Mesendoderm (in vitro differentiated cells): Measurements from ENCODE around the gene CENPU.

Experiments
- DNase-seq: peaks from one replicate; pipeline ENCODE4 v3.0.0; 2013
- H2AK5ac ChIP-seq: 2 replicates; pipeline ENCODE4 v1.6.1; 2013; ENCODE audit warnings: low read length, inconsistent platforms
- H2BK120ac ChIP-seq: 2 replicates; pipeline ENCODE4 v1.6.1; 2013; ENCODE audit warnings: low read depth, mild to moderate bottlenecking, low read length, moderate library complexity, mixed read lengths
- H2BK15ac ChIP-seq: replicated peaks from 2 replicates; pipeline ENCODE4 v1.6.1; 2013; ENCODE audit warnings: low read depth, mild to moderate bottlenecking, moderate library complexity
- H2BK5ac ChIP-seq: 2 replicates; pipeline ENCODE4 v1.6.1; 2013; ENCODE audit warnings: low read length, inconsistent platforms
- H3K18ac ChIP-seq: 2 replicates; pipeline ENCODE4 v1.6.1; 2013; ENCODE audit warnings: mild to moderate bottlenecking, low read length, mixed read lengths
- H3K23ac ChIP-seq: one replicate; pipeline ENCODE4 v1.6.1; 2013; ENCODE audit warnings: low read length
- H3K27ac ChIP-seq: 2 replicates; pipeline ENCODE4 v1.5.1; 2013; ENCODE audit warnings: low read depth, mild to moderate bottlenecking, inconsistent platforms, low read length, moderate library complexity
- H3K27me3 ChIP-seq: 2 replicates; pipeline ENCODE4 v1.6.1; 2013; ENCODE audit warnings: low read length, control low read depth, mild to moderate bottlenecking, inconsistent platforms; ENCODE audit not compliant: insufficient read depth, poor library complexity
- H3K36me3 ChIP-seq: 2 replicates; pipeline ENCODE4 v1.6.1; 2013; ENCODE audit warnings: low read length, inconsistent platforms; ENCODE audit not compliant: control insufficient read depth, insufficient read depth
- H3K4ac ChIP-seq: one replicate; pipeline ENCODE4 v1.6.1; 2013; ENCODE audit warnings: low read depth, mild to moderate bottlenecking, low read length, moderate library complexity
- H3K4me1 ChIP-seq: 2 replicates; pipeline ENCODE4 v1.6.1; 2013; ENCODE audit warnings: low read depth, low read length, inconsistent platforms; ENCODE audit not compliant: control insufficient read depth
- H3K4me2 ChIP-seq: 2 replicates; pipeline ENCODE4 v1.6.1; 2013; ENCODE audit warnings: low read length
- H3K4me3 ChIP-seq: 2 replicates; pipeline ENCODE4 v1.5.1; 2013; ENCODE audit warnings: mild to moderate bottlenecking, low read length
- H3K56ac ChIP-seq: one replicate; pipeline ENCODE4 v1.6.1; 2013; ENCODE audit warnings: low read length
- H3K79me1 ChIP-seq: 2 replicates; pipeline ENCODE4 v1.6.1; 2013; ENCODE audit warnings: low read length, inconsistent platforms
- H3K79me2 ChIP-seq: 2 replicates; pipeline ENCODE4 v1.6.1; 2013; ENCODE audit warnings: mild to moderate bottlenecking, low read length; ENCODE audit not compliant: control insufficient read depth, insufficient read depth
- H3K9ac ChIP-seq: 2 replicates; pipeline ENCODE4 v1.6.1; 2013; ENCODE audit warnings: low read length, inconsistent platforms
- H4K5ac ChIP-seq: one replicate; pipeline ENCODE4 v1.6.1; 2013; ENCODE audit warnings: low read length
- H4K8ac ChIP-seq: one replicate; pipeline ENCODE4 v1.6.1; 2013; ENCODE audit warnings: low read depth, mild to moderate bottlenecking, control low read depth, low read length, moderate library complexity
- WGBS: extraction: QIAGEN DNeasy Blood & Tissue Kit; methylation state at CpG from one replicate; pipeline ENCODE4 v1.1.7; 2013; ENCODE audit warnings: low lambda C conversion rate, missing lambda C conversion rate; ENCODE audit not compliant: insufficient coverage; ENCODE audit errors: extremely low coverage; 5-methylcytosine and 5-hydroxymethylcytosine counted together

The CENPU gene

DNA sequence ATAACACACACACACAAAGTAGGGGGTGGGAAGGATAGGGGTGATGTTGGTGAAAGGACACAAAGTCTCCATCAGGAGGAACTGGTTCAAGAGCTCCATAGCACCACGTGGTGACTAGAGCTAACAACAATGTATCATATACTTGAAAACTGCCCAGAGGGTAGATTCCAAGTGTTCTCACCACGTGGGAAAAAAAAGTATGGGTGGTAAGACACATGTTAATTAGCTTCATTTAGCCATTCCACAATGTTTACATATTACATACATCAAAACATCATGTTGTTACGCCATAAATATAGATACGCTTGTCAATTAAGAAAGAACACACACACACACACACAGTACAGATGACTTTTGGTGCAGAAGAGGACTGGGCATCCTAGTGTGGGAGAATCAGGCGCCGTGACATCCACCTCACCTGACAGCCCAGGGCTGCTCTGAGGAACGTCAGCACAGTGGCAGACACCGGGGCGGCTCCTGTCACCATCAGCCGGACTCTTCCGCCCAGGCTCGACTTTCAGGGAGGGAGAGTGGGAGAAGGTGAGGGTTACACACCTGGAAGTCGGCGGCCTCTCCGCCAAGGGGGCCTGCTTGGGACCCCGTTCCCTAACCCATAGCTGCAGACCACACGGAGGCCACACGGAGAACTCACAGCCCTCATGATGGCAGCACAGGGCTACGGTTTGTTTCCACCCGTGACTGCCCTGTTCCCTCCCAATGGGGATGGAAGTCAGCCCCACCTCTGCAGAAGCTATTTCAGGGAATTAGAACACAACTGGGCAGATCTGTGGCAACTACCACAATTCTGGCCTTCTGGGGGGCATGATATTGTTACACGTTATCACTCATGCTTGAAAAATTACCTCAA is 31.8 kb upstream of the CENPU start:
- Histone ChIP-seq H4K8ac (no peak overlapping the region), H3K27ac (no peak overlapping the region), H2BK120ac (no peak overlapping the region), H3K23ac (no peak overlapping the region), H3K18ac (no peak overlapping the region), H2BK15ac (no peak overlapping the region), H3K27me3 (no peaks in the 10 kb centered on the region), H2BK5ac (no peak overlapping the region), H3K4ac (no peak overlapping the region), H4K5ac (no peak overlapping the region), H3K4me3 (no peak overlapping the region), H3K56ac (no peak overlapping the region), H3K79me2 (no peaks in the 10 kb centered on the region), H3K4me2 (no peak overlapping the region), H2AK5ac (no peak overlapping the region), H3K9ac (no peak overlapping the region), H3K4me1 (no peaks in the 10 kb centered on the region), H3K79me1 (no peaks in the 10 kb centered on the region), H3K36me3 (no peaks in the 10 kb centered on the region)
- DNase-seq: peak; percentile 39
- no CpG with 5 or more reads among the region's 21 CpGs for WGBS

DNA sequence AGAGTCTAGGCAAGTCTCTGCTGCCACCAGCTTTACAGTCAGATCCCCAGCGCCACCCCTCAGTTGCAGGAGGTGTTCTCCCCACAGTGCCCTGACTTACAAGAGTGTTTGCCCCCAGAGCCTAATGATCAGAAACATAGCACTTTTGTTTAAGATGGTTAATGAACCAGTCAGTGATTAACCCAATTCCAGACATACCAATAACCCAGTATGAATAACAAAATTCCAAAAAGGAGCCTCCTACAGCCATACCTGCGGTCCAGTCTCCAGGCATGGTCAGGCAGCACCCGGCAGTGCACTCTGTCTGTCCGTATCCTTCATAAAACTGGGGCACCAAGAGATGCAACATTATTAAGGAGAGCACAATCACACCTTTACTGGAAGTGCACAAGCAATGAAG is 30.7 kb upstream of the CENPU start:
- H3K9ac ChIP-seq: no peak overlapping the region
- H3K4me3 ChIP-seq: no peak overlapping the region
- no peaks in the 10 kb centered on the region for H3K79me2 ChIP-seq
- H2BK120ac ChIP-seq: no peak overlapping the region
- no peak overlapping the region for H2AK5ac ChIP-seq
- H4K5ac ChIP-seq: no peak overlapping the region
- H3K27me3 ChIP-seq: no peaks in the 10 kb centered on the region
- no peak overlapping the region for H3K4me2 ChIP-seq
- H3K4ac ChIP-seq: no peak overlapping the region
- H3K27ac ChIP-seq: no peak overlapping the region
- H4K8ac ChIP-seq: no peak overlapping the region
- no peak overlapping the region for H2BK15ac ChIP-seq
- no peaks in the 10 kb centered on the region for H3K4me1 ChIP-seq
- no CpG with 5 or more reads among the region's 4 CpGs for WGBS
- H3K79me1 ChIP-seq: no peaks in the 10 kb centered on the region
- H2BK5ac ChIP-seq: no peak overlapping the region
- no peak overlapping the region for H3K18ac ChIP-seq
- H3K56ac ChIP-seq: no peak overlapping the region
- no peaks in the 10 kb centered on the region for H3K36me3 ChIP-seq
- no peak for DNase-seq
- H3K23ac ChIP-seq: no peak overlapping the region

DNA sequence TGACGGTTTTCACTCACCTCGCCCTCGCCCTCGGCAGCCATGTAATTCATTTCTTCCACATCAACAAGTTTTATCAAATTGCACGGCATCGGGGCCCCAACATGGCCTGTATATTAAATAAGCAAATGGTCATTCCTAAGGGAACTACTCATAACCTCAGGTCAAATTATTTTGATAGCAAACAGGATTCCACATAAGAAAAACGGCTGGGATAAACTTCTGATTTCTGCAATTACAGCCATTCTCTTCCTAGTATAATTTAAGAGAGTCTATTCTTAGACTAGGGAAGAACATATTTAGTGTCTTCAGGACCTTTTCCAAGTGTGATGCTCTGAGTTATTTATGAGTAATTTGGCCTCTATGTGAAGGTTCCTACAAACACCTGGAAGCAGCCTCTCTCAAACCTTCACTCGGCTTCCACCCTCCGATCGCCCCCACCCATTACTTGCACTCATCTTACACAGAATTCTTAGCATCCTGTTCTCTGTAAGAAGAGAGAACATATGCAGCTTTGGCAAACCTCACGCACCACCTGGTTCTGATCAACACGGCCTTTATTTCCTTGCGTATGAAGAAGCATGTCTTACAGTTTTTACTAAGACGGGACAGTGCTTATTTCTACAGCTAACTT is 29.4 kb upstream of the CENPU start:
- no CpG with 5 or more reads among the region's 14 CpGs for WGBS
- H3K79me1 ChIP-seq: no peaks in the 10 kb centered on the region
- H3K4me2 ChIP-seq: no peak overlapping the region
- H3K4me3 ChIP-seq: no peak overlapping the region
- no peak overlapping the region for H2BK5ac ChIP-seq
- H2BK120ac ChIP-seq: no peak overlapping the region
- no peak overlapping the region for H4K8ac ChIP-seq
- no peaks in the 10 kb centered on the region for H3K36me3 ChIP-seq
- no peaks in the 10 kb centered on the region for H3K27me3 ChIP-seq
- no peak overlapping the region for H3K27ac ChIP-seq
- no peak overlapping the region for H3K23ac ChIP-seq
- no peak for DNase-seq
- H2AK5ac ChIP-seq: no peak overlapping the region
- H2BK15ac ChIP-seq: no peak overlapping the region
- H3K18ac ChIP-seq: no peak overlapping the region
- no peak overlapping the region for H4K5ac ChIP-seq
- no peak overlapping the region for H3K56ac ChIP-seq
- H3K4me1 ChIP-seq: no peaks in the 10 kb centered on the region
- H3K79me2 ChIP-seq: no peaks in the 10 kb centered on the region
- no peak overlapping the region for H3K4ac ChIP-seq
- H3K9ac ChIP-seq: no peak overlapping the region

DNA sequence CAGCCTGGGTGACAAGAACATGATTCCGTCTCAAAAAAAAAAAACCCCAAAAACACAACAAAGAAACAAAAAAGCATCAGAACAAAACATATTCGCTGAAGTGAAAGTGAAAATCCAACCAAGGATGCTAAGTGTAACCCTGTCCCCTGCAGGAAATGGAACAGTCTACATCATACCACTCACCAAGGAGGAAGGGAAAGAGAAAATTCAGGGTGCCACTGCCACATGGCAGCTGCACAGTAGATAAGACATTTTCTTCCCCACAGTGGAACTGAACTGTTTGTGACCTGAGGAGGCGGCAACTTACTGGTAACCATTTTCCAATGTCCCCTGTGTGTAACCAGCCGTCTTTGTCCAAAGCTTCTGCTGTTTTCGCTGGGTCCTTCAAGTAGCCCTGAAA is 28.2 kb upstream of the CENPU start:
- H3K4ac ChIP-seq: no peak overlapping the region
- WGBS: no CpG with 5 or more reads among the region's 5 CpGs
- H2BK5ac ChIP-seq: no peak overlapping the region
- H3K79me2 ChIP-seq: no peaks in the 10 kb centered on the region
- no peak overlapping the region for H4K8ac ChIP-seq
- no peak overlapping the region for H3K23ac ChIP-seq
- no peaks in the 10 kb centered on the region for H3K27me3 ChIP-seq
- no peak overlapping the region for H2AK5ac ChIP-seq
- H2BK120ac ChIP-seq: no peak overlapping the region
- DNase-seq: no peak
- H3K9ac ChIP-seq: no peak overlapping the region
- H4K5ac ChIP-seq: no peak overlapping the region
- H3K4me3 ChIP-seq: no peak overlapping the region
- no peak overlapping the region for H2BK15ac ChIP-seq
- H3K27ac ChIP-seq: no peak overlapping the region
- no peak overlapping the region for H3K4me2 ChIP-seq
- H3K4me1 ChIP-seq: no peaks in the 10 kb centered on the region
- H3K56ac ChIP-seq: no peak overlapping the region
- H3K79me1 ChIP-seq: no peaks in the 10 kb centered on the region
- no peak overlapping the region for H3K18ac ChIP-seq
- no peaks in the 10 kb centered on the region for H3K36me3 ChIP-seq

DNA sequence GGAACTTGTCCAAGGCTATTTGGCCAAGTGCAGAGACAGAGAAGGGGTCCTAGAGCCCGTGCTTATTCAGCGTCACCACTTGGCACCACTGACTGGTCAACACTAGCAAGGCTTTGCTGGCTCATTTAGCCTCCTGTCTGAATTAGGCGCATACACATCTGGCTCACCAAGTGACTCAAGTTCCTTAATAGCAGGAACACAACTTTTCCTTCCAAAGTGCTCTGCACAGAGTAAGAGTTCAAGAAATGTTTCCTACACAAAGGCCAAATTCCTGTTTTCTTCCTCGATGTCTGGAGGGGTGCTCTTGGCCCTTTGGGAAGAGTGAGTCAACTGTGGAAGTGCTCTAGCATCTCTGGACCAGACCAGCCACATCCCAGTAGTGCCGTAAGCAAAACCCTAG is 26.8 kb upstream of the CENPU start:
- no peak overlapping the region for H3K4me2 ChIP-seq
- H3K18ac ChIP-seq: no peak overlapping the region
- no peak for DNase-seq
- no CpG with 5 or more reads among the region's 5 CpGs for WGBS
- H3K79me1 ChIP-seq: no peaks in the 10 kb centered on the region
- H2AK5ac ChIP-seq: no peak overlapping the region
- H3K9ac ChIP-seq: no peak overlapping the region
- no peaks in the 10 kb centered on the region for H3K4me1 ChIP-seq
- no peaks in the 10 kb centered on the region for H3K27me3 ChIP-seq
- no peak overlapping the region for H3K4ac ChIP-seq
- H2BK5ac ChIP-seq: no peak overlapping the region
- no peak overlapping the region for H3K56ac ChIP-seq
- no peak overlapping the region for H4K5ac ChIP-seq
- no peaks in the 10 kb centered on the region for H3K79me2 ChIP-seq
- H3K23ac ChIP-seq: no peak overlapping the region
- no peak overlapping the region for H4K8ac ChIP-seq
- no peaks in the 10 kb centered on the region for H3K36me3 ChIP-seq
- H2BK15ac ChIP-seq: no peak overlapping the region
- no peak overlapping the region for H3K4me3 ChIP-seq
- H2BK120ac ChIP-seq: no peak overlapping the region
- no peak overlapping the region for H3K27ac ChIP-seq
